NB4 (cell line): ENCODE measurements around the gene DKK3.

Source experiments
- DNase-seq: peaks from one replicate; pipeline ENCODE4 v3.0.0; 2010; ENCODE audit warnings: low read depth
- H3K4me3 ChIP-seq: one replicate; pipeline ENCODE4 v1.5.1; 2011; ENCODE audit warnings: mild to moderate bottlenecking, low read depth, low read length, moderate library complexity
- CTCF ChIP-seq: IDR thresholded peaks from one replicate; pipeline ENCODE4 v1.5.1; 2012; ENCODE audit warnings: low read depth, low read length
- MAX ChIP-seq: IDR thresholded peaks from 2 replicates; pipeline ENCODE4 v1.6.1; 2011; ENCODE audit warnings: low read depth, low read length
- MYC ChIP-seq: IDR thresholded peaks from 2 replicates; pipeline ENCODE4 v1.6.1; 2011; ENCODE audit warnings: low read depth, low read length
- POLR2A ChIP-seq: IDR thresholded peaks from 2 replicates; pipeline ENCODE4 v1.6.1; 2011; ENCODE audit warnings: mild to moderate bottlenecking; ENCODE audit not compliant: insufficient read length; ENCODE audit errors: extremely low read depth

DKK3 gene

DNA sequence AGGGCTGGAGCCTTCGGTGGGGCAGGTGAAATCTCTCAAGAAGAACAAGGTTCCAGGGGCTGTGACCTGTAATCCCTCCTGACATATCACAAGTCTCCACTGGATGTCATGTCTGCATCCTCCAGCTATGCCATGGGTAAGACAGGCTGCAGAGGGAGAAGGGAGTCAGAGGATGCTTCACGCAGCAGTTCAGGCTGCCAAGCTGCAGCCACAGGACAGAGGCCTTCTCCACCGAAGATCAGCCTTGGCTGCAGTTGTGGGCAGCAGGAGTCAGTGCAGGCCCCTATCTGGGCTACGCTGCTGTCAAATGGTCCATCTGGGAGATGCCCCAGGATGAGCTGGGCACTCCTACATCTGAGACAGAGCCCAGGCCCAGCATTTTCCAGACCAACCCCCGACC lies 25.0 kb downstream of the DKK3 start:
- no peak overlapping the region for H3K4me3 ChIP-seq
- TF ChIP-seq CTCF: no peak
- no peak for DNase-seq

- DNase-seq: no peak
- no peak for TF ChIP-seq POLR2A
- no peak for TF ChIP-seq MAX
- no peak for TF ChIP-seq CTCF
- TF ChIP-seq MYC: no peak
- H3K4me3 ChIP-seq: no peak overlapping the region
Observed at GRCh38 chr11:11982975-11983374, 25.5 kb downstream of the DKK3 start.

DNA sequence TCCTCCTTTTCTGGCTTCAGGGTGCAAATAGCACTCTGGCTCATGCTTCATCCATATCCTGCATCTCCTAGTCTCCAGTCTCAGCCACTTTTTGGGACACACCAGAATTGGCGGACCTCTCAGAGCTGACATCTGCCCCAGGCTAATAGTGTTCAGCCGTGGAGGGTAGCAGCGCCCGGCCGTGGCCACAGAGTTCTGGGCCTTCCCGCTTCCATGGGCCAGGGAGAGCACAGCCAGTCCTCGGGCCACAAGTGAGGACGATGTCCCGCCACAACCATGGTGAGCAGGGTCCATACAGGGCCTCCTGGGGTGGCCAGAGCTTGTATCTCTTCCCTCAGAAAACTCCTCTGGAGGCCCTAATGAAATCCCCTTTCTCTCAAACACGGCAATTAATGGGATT lies 26.0 kb downstream of the DKK3 start:
- TF ChIP-seq MAX: no peak
- TF ChIP-seq MYC: no peak
- TF ChIP-seq CTCF: no peak
- TF ChIP-seq POLR2A: no peak

DNA sequence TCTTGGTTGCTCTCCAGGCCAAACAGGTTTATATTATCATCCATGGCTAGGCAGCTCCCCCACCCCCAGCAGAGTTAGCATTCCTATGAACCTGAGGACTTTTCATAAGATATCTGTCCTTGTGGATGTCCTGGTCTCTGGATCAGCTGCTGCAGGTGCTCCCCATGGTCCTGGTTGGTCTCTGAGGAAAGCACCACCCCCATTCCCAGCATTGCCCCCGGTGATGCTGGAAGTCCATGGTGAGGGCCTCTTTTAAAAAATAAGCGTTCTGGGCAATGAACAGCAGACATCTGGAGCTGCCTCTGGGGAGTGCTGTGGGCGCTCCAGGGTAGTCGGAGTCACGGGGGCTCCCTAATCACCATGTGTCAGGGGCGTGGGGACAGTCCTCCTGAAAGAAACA lies 26.6 kb downstream of the DKK3 start:
- no peak for DNase-seq
- TF ChIP-seq MAX: no peak
- no peak for TF ChIP-seq POLR2A
- no peak for TF ChIP-seq CTCF
- TF ChIP-seq MYC: no peak
- H3K4me3 ChIP-seq: no peak overlapping the region

More for the DNA sequence above, 26.0 kb downstream of the DKK3 start:
- no peak for DNase-seq
- no peak overlapping the region for H3K4me3 ChIP-seq

GRCh38 chr11:11981364-11981763 lies 27.1 kb downstream of the DKK3 start:
- no peak for DNase-seq
- TF ChIP-seq MAX: no peak
- no peak for TF ChIP-seq CTCF
- no peak for TF ChIP-seq MYC
- TF ChIP-seq POLR2A: no peak
- no peak overlapping the region for H3K4me3 ChIP-seq

DNA sequence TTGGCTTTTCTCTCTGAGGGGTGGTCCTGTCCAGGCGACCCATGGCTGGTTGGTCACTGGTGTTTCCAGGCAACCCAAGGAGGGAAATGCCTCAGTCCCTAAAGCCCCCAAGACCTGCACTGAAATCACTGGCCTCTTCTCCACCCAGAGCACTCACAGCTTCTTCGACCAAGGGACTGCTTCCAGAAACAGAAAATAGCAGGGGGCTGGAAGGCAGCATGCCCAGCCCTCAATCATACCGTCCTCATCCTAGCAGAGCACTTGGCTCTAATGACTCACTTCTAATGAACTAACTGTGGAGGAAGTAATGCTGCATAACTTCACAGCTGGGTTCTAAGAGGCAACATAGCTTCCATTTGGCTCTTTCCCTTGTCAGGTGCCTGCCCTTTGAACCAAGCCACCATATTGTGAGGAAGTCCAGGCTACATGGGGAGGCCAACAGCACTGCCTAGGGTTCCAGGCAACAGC lies 27.6 kb downstream of the DKK3 start:
- no peak overlapping the region for H3K4me3 ChIP-seq
- TF ChIP-seq POLR2A (no peak), MYC (no peak), MAX (no peak), CTCF (no peak)
- no peak for DNase-seq
